ENCODE measurements around the gene SUPT3H. TPM values are rescaled to one million over a fixed set of nuclear protein-coding genes. Genes with fewer than 3 reads are reported as not detected.

Gene SUPT3H
- total RNA-seq, 4 donors from 2014 or later = 0.80 to 12.7 (median 3.0) TPM

- no peak overlapping the region for H3K4me3 ChIP-seq
- H3K27me3 ChIP-seq = no peaks in the 10 kb centered on the region
- 63% methylated on average over 3 of the region's 3 CpGs; no CpG with 5 or more reads in 1 of the 2 donors for WGBS, 2 donors (ENCODE audit: low coverage in 1 of 2)
- TF ChIP-seq CTCF (IDR thresholded peaks at IDR 0.05) (no peak), EP300 (IDR thresholded peaks at IDR 0.05; ENCODE audit: low read depth) (no peak), POLR2A (IDR thresholded peaks at IDR 0.05) (no peak), POLR2AphosphoS5 (IDR thresholded peaks at IDR 0.05) (no peak)
- H3K27ac ChIP-seq = no peak overlapping the region
- no peaks in the 10 kb centered on the region for H3K36me3 ChIP-seq
- in situ Hi-C loops (cut with MboI; ENCODE audit: low pct_ligation_motif_present in 1 of 4, low pct_unique_long_range_greater_than_20kb in 1 of 4, low sequenced_read_pairs in 3 of 4) = no loop called here
- no peaks in the 10 kb centered on the region for H3K4me1 ChIP-seq
- DNase-seq = no peak
- intact Hi-C loops (cut with DNase I; ENCODE audit: low total_unique reads) = no loop called here
- no peaks in the 10 kb centered on the region for H3K9me3 ChIP-seq
These were observed 594.8 kb downstream of the SUPT3H start for GRCh38 chr6:44782892-44783291.

- Histone ChIP-seq H3K27me3 (no peaks in the 10 kb centered on the region), H3K36me3 (no peaks in the 10 kb centered on the region), H3K9me3 (no peaks in the 10 kb centered on the region), H3K4me3 (no peak overlapping the region), H3K27ac (no peak overlapping the region), H3K4me1 (no peaks in the 10 kb centered on the region)
- in situ Hi-C loops (cut with MboI; ENCODE audit: low pct_ligation_motif_present in 1 of 4, low pct_unique_long_range_greater_than_20kb in 1 of 4, low sequenced_read_pairs in 3 of 4) (no loop called here), intact Hi-C loops (cut with DNase I; ENCODE audit: low total_unique reads) (no loop called here)
- 75 to 100% methylated on average over 1 of the region's 2 CpGs for WGBS, 2 donors (ENCODE audit: low coverage in 1 of 2)
- TF ChIP-seq CTCF (IDR thresholded peaks at IDR 0.05) = no peak
- DNase-seq = no peak
These were observed 595.7 kb downstream of the SUPT3H start for GRCh38 chr6:44781912-44782597.

GRCh38 chr6:44780161-44780560 is 597.6 kb downstream of the SUPT3H start:
- in situ Hi-C loops (cut with MboI; ENCODE audit: low pct_ligation_motif_present in 1 of 4, low pct_unique_long_range_greater_than_20kb in 1 of 4, low sequenced_read_pairs in 3 of 4) = no loop called here
- Histone ChIP-seq H3K4me1 (no peaks in the 10 kb centered on the region), H3K27me3 (no peaks in the 10 kb centered on the region), H3K9me3 (no peaks in the 10 kb centered on the region), H3K36me3 (no peaks in the 10 kb centered on the region), H3K27ac (no peak overlapping the region), H3K4me3 (no peak overlapping the region)
- 100% methylated on average over 5 of the region's 7 CpGs; no CpG with 5 or more reads in 1 of the 2 donors for WGBS, 2 donors (ENCODE audit: low coverage in 1 of 2)
- DNase-seq = no peak
- no peak for TF ChIP-seq EP300 (IDR thresholded peaks at IDR 0.05; ENCODE audit: low read depth)
- TF ChIP-seq CTCF (IDR thresholded peaks at IDR 0.05) = no peak
- TF ChIP-seq POLR2AphosphoS5 (IDR thresholded peaks at IDR 0.05) = no peak
- TF ChIP-seq POLR2A (IDR thresholded peaks at IDR 0.05) = no peak
- intact Hi-C loops (cut with DNase I; ENCODE audit: low total_unique reads) = no loop called here

GRCh38 chr6:44779130-44779826 is 598.5 kb downstream of the SUPT3H start:
- Histone ChIP-seq H3K4me3 (no peak overlapping the region), H3K9me3 (no peaks in the 10 kb centered on the region), H3K36me3 (no peaks in the 10 kb centered on the region), H3K27me3 (no peaks in the 10 kb centered on the region), H3K4me1 (no peaks in the 10 kb centered on the region), H3K27ac (no peak overlapping the region)
- TF ChIP-seq POLR2A (IDR thresholded peaks at IDR 0.05) (no peak), CTCF (IDR thresholded peaks at IDR 0.05) (no peak), POLR2AphosphoS5 (IDR thresholded peaks at IDR 0.05) (no peak), EP300 (IDR thresholded peaks at IDR 0.05; ENCODE audit: low read depth) (no peak)
- 79 to 89% methylated on average over 4 to 8 of the region's 8 CpGs for WGBS, 2 donors (ENCODE audit: low coverage in 1 of 2)
- in situ Hi-C loops (cut with MboI; ENCODE audit: low pct_ligation_motif_present in 1 of 4, low pct_unique_long_range_greater_than_20kb in 1 of 4, low sequenced_read_pairs in 3 of 4) (no loop called here), intact Hi-C loops (cut with DNase I; ENCODE audit: low total_unique reads) (no loop called here)
- DNase-seq = no peak

Small RNA genes lying within 50 kb of the gene (small RNA-seq; reads per million reads assigned to genes)
- gene MIR586 = 0 reads per million in 4 donors

Other genes starting within 250 kb of the SUPT3H start
- gene RUNX2, start 49.6 kb downstream of the SUPT3H start, total RNA-seq = 1 to 10 TPM in 3 of 4 donors, under 1 TPM in 1; 1.00 to 8.1 (median 3.6) TPM

All from transverse colon (tissue), 4 donors.